Measurements from ENCODE around the gene SRSF1. TPM values are rescaled to one million over a fixed set of nuclear protein-coding genes. Genes with fewer than 3 reads are reported as not detected.

The SRSF1 gene
- total and polyA plus RNA-seq, 2 experiments from 2014 or later, result 107 to 175 TPM

- TF ChIP-seq EZH2 (IDR thresholded peaks at IDR 0.05; ENCODE audit: borderline replicate concordance) (no peak), CTCF (IDR thresholded peaks at IDR 0.05; ENCODE audit: poor library complexity) (no peak), EZH2phosphoT487 (IDR thresholded peaks at IDR 0.05; ENCODE audit: low read depth, severe bottlenecking, unreplicated experiment) (no peak)
- Histone ChIP-seq H3K79me2 (peaks cover 53% of the 10 kb centered on the region), H3K27ac (peak within 1 kb of the TSS; percentile 99), H2AFZ (peak within 1 kb of the TSS; percentile 84), H3K4me1 (ENCODE audit: insufficient read depth) (peaks cover 42% of the 10 kb centered on the region), H3K4me2 (peak within 1 kb of the TSS; percentile 88), H3K36me3 (replicated peaks; ENCODE audit: insufficient read depth, low read depth) (no peaks in the 10 kb centered on the region), H3K9me2 (replicated peaks; ENCODE audit: insufficient read depth) (no peaks in the 10 kb centered on the region), H4K20me1 (ENCODE audit: insufficient read depth, poor library complexity, severe bottlenecking) (peaks cover 37% of the 10 kb centered on the region), H3K9me3 (ENCODE audit: low read depth) (no peaks in the 10 kb centered on the region), H3K27me3 (no peaks in the 10 kb centered on the region), H3K4me3 (peak within 1 kb of the TSS; percentile 31)
- 0% methylated on average over 15 of the region's 74 CpGs for WGBS (ENCODE audit: low lambda C conversion rate, missing lambda C conversion rate)
- DNase-seq (ENCODE audit: low spot score), result peak; percentile 89
Observed at GRCh38 chr17:57987581-57988300, 19.3 kb downstream of the SRSF1 start, which contains the start of gene VEZF1. Gene VEZF1 (minus strand): TSS chr17:57988254. CDS start chr17:57988111, 143 bp downstream.

- Histone ChIP-seq H3K9me3 (ENCODE audit: low read depth) (no peaks in the 10 kb centered on the region), H3K27me3 (no peaks in the 10 kb centered on the region), H3K9me2 (replicated peaks; ENCODE audit: insufficient read depth) (no peaks in the 10 kb centered on the region), H3K4me3 (peak overlapping the region; percentile 31), H3K79me2 (peaks cover 59% of the 10 kb centered on the region), H3K36me3 (replicated peaks; ENCODE audit: insufficient read depth, low read depth) (no peaks in the 10 kb centered on the region), H3K27ac (peak overlapping the region; percentile 99), H4K20me1 (ENCODE audit: insufficient read depth, poor library complexity, severe bottlenecking) (peaks cover 44% of the 10 kb centered on the region), H2AFZ (peak overlapping the region; percentile 84), H3K4me2 (peak overlapping the region; percentile 81), H3K4me1 (ENCODE audit: insufficient read depth) (peaks cover 49% of the 10 kb centered on the region)
- peak; percentile 81 for DNase-seq (ENCODE audit: low spot score)
- WGBS (ENCODE audit: low lambda C conversion rate, missing lambda C conversion rate), result 1% methylated on average over 33 of the region's 38 CpGs
- no peak for TF ChIP-seq CTCF (IDR thresholded peaks at IDR 0.05; ENCODE audit: poor library complexity)
- no peak for TF ChIP-seq EZH2phosphoT487 (IDR thresholded peaks at IDR 0.05; ENCODE audit: low read depth, severe bottlenecking, unreplicated experiment)
- TF ChIP-seq EZH2 (IDR thresholded peaks at IDR 0.05; ENCODE audit: borderline replicate concordance), result no peak
Observed at GRCh38 chr17:57986841-57987580, 20.0 kb downstream of the SRSF1 start.

GRCh38 chr17:57985675-57985974 lies 21.4 kb downstream of the SRSF1 start:
- Histone ChIP-seq H3K36me3 (replicated peaks; ENCODE audit: insufficient read depth, low read depth) (no peaks in the 10 kb centered on the region), H3K4me2 (peak overlapping the region; percentile 81), H3K79me2 (peaks cover 70% of the 10 kb centered on the region), H4K20me1 (ENCODE audit: insufficient read depth, poor library complexity, severe bottlenecking) (peaks cover 58% of the 10 kb centered on the region), H2AFZ (no peak overlapping the region), H3K9me2 (replicated peaks; ENCODE audit: insufficient read depth) (no peaks in the 10 kb centered on the region), H3K9me3 (ENCODE audit: low read depth) (no peaks in the 10 kb centered on the region), H3K27me3 (no peaks in the 10 kb centered on the region), H3K27ac (peak overlapping the region; percentile 46), H3K4me3 (no peak overlapping the region), H3K4me1 (ENCODE audit: insufficient read depth) (peaks cover 55% of the 10 kb centered on the region)
- no peak for DNase-seq (ENCODE audit: low spot score)
- 19% methylated on average over 1 of the region's 1 CpG for WGBS (ENCODE audit: low lambda C conversion rate, missing lambda C conversion rate)
- TF ChIP-seq CTCF (IDR thresholded peaks at IDR 0.05; ENCODE audit: poor library complexity) (no peak), EZH2phosphoT487 (IDR thresholded peaks at IDR 0.05; ENCODE audit: low read depth, severe bottlenecking, unreplicated experiment) (no peak), EZH2 (IDR thresholded peaks at IDR 0.05; ENCODE audit: borderline replicate concordance) (no peak)
